ENCODE measurements around the gene SMIM31.

- TF ChIP-seq CTCF (conservative IDR thresholded peaks at IDR 0.05; ENCODE audit: low read length): no peak
- TF ChIP-seq EZH2phosphoT487 (IDR thresholded peaks at IDR 0.05; ENCODE audit: borderline replicate concordance): no peak
These were observed 1.5 kb downstream of the SMIM31 start for GRCh38 chr4:164755432-164755831.
